Measurements from ENCODE around the gene AFG1L.

- TF ChIP-seq CTCF (IDR thresholded peaks at IDR 0.05 in 8 of 11, conservative IDR thresholded peaks at IDR 0.05 in 3 of 11): no peak
- no peak for TF ChIP-seq POLR2A (IDR thresholded peaks at IDR 0.05)
- TF ChIP-seq POLR2AphosphoS5 (IDR thresholded peaks at IDR 0.05): no peak
Measured at GRCh38 chr6:108253241-108253640, 41.6 kb upstream of the AFG1L start.

All from spleen (tissue), 7 donors.